ENCODE results near the gene WWTR1.

- TF ChIP-seq CTCF (IDR thresholded peaks at IDR 0.05) (no peak), EP300 (IDR thresholded peaks at IDR 0.05) (no peak), POLR2A (IDR thresholded peaks at IDR 0.05) (no peak), POLR2AphosphoS5 (IDR thresholded peaks at IDR 0.05) (no peak)
Measured at GRCh38 chr3:149643963-149644362, 13.9 kb downstream of the WWTR1 start.

Data from upper lobe of left lung (tissue), 4 donors.